A549 (cell line): ENCODE results near the gene EPN1.

Source experiments
- BHLHE40 ChIP-seq: IDR thresholded peaks from 2 replicates; pipeline ENCODE4 v1.6.1; 2012; ENCODE audit warnings: low read depth, low read length, inconsistent platforms
- CHD4 ChIP-seq: fragments of 200-600 bp; sonication (generic); IDR thresholded peaks from 2 replicates; pipeline ENCODE4 v1.6.1; 2016; ENCODE audit warnings: antibody characterized with exemption, mild to moderate bottlenecking, borderline replicate concordance
- CTCF ChIP-seq: fragments of >200 bp; sonication (Bioruptor Twin); formaldehyde crosslinking; IDR thresholded peaks from 3 replicates; pipeline ENCODE4 v1.5.1; 2016
- JUNB ChIP-seq: fragments of >200 bp; sonication (Bioruptor Twin); formaldehyde crosslinking; IDR thresholded peaks from 2 replicates; pipeline ENCODE4 v1.6.1; 2016
- SMC3 ChIP-seq: fragments of >200 bp; sonication (Bioruptor Twin); formaldehyde crosslinking; IDR thresholded peaks from 3 replicates; pipeline ENCODE4 v1.6.1; 2018; ENCODE audit warnings: inconsistent platforms
- TP53 ChIP-seq: fragments of 250-450 bp; sonication (Bioruptor Pico); IDR thresholded peaks from 2 replicates; pipeline ENCODE4 v1.5.0; 2021; ENCODE audit warnings: mild to moderate bottlenecking, moderate library complexity
- TF ChIP-seq, protein P1 (sequence below): IDR thresholded peaks from 2 replicates; pipeline ENCODE4 v1.6.1; 2012

- TF ChIP-seq CTCF (no peak), SMC3 (no peak), JUNB (no peak), BHLHE40 (no peak), CHD4 (no peak), TP53 (CRISPR knock-in tag) (no peak)
- TF ChIP-seq, protein P1, sequence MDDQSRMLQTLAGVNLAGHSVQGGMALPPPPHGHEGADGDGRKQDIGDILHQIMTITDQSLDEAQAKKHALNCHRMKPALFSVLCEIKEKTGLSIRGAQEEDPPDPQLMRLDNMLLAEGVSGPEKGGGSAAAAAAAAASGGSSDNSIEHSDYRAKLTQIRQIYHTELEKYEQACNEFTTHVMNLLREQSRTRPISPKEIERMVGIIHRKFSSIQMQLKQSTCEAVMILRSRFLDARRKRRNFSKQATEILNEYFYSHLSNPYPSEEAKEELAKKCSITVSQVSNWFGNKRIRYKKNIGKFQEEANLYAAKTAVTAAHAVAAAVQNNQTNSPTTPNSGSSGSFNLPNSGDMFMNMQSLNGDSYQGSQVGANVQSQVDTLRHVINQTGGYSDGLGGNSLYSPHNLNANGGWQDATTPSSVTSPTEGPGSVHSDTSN, result no peak
Measured at GRCh38 chr19:55692681-55693081, 17.7 kb downstream of the EPN1 start.
